Kidney (tissue), 14 donors: ENCODE data around the gene DNAI4. TPM values are rescaled to one million over a fixed set of nuclear protein-coding genes. Genes with fewer than 3 reads are reported as not detected.

Experiments used
- DNase-seq, 5 donors: peaks; one replicate each; pipeline ENCODE4 v3.0.0-alpha.2; 2013 to 2020
- FAIRE-seq: peaks from 2 replicates; lab custom pipeline; 2012; peaks lifted over from hg19 to GRCh38; lab: Jason Lieb, UNC
- H3K27ac ChIP-seq, 2 donors: one replicate each; pipeline ENCODE4 v1.7.0; 2013; ENCODE audit warnings: low read depth in 2 of 2, low read length in 2 of 2, inconsistent platforms in 1 of 2
- H3K27me3 ChIP-seq: one replicate; pipeline ENCODE4 v1.7.1; 2013; ENCODE audit warnings: low read length, inconsistent platforms; ENCODE audit not compliant: control insufficient read depth, insufficient read depth
- H3K36me3 ChIP-seq, 3 donors: one replicate each; pipeline versions ENCODE4 v1.7.0 to v1.7.1; 2013; ENCODE audit warnings: low read length in 3 of 3, control low read depth in 1 of 3, inconsistent platforms in 1 of 3; ENCODE audit not compliant: insufficient read depth in 3 of 3, control insufficient read depth in 2 of 3
- H3K4me1 ChIP-seq, 3 donors: one replicate each; pipeline versions ENCODE4 v1.7.0 to v1.7.1; 2013; ENCODE audit warnings: low read length in 3 of 3, inconsistent platforms in 1 of 3, low read depth in 1 of 3; ENCODE audit not compliant: control insufficient read depth in 2 of 3, insufficient read depth in 2 of 3
- H3K4me3 ChIP-seq, 3 donors: one replicate each; pipeline versions ENCODE4 v1.7.0 to v1.8.1; 2013; ENCODE audit warnings: low read length in 3 of 3, control low read depth in 1 of 3, inconsistent platforms in 1 of 3
- H3K9ac ChIP-seq, 3 donors: one replicate each; pipeline versions ENCODE4 v1.7.0 to v1.7.1; 2013; ENCODE audit warnings: low read length in 3 of 3, control low read depth in 1 of 3, inconsistent platforms in 1 of 3
- H3K9me3 ChIP-seq, 3 donors: one replicate each; pipeline versions ENCODE4 v1.7.0 to v1.7.1; 2013; ENCODE audit warnings: low read length in 3 of 3, control low read depth in 1 of 3, inconsistent platforms in 1 of 3; ENCODE audit not compliant: control insufficient read depth in 2 of 3, insufficient read depth in 1 of 3
- CTCF ChIP-seq: IDR thresholded peaks from 3 replicates; pipeline ENCODE4 v1.5.1; 2012; ENCODE audit warnings: mild to moderate bottlenecking, moderate library complexity, borderline replicate concordance; ENCODE audit not compliant: insufficient read depth; ENCODE audit errors: extremely low read depth
- intact Hi-C: fragments of 100-400 bp; cut with DNase I; formaldehyde crosslinking; loops from one replicate; pipeline ENCODE4 v1.11.1; 2022
- polyA plus RNA-seq: library from polyadenylated mRNA; stranded (reverse); fragments of 350-450 nt; fragmentation: Illumina TruSeq; extraction: RNeasy Lipid Tissue Mini Kit (QIAGEN cat#74804); gene quantifications from one replicate; pipeline ENCODE4 v1.2.3, GENCODE V29; 2014; ENCODE audit warnings: low read depth, low replicate concordance; ENCODE audit not compliant: insufficient read depth
- total RNA-seq: library from RNA; stranded (reverse); fragmentation: NEBNext Ultra II Directional; extraction: Animal tissue kit (Norgen Biotek cat#: 25700); gene quantifications from one replicate; pipeline ENCODE4 v1.2.1, GENCODE V29; 2021
- donor health status: control.
- donor health status: control.
- donor health status: control.
- donor health status: control.
- donor health status: control.
- donor health status: DM: yes; HTN: yes; CAD: no.
- donor health status: Normal renal cell carcinoma (clear cell type).

DNAI4 gene
- total and polyA plus RNA-seq, 2 donors from 2014 or later, result 4.1 to 26.8 TPM

- H3K4me3 ChIP-seq, result peak overlapping the region; percentile 65 to 98 (median 85)
- DNase-seq (no peak), FAIRE-seq (no peak)
- intact Hi-C loops, result no loop called here
- peak overlapping the region; percentile 89 to 96 for H3K27ac ChIP-seq
- H3K9ac ChIP-seq, result peak overlapping the region; percentile 45 to 86 (median 63)
- H3K9me3 ChIP-seq, result no peaks in the 10 kb centered on the region
- no peaks in the 10 kb centered on the region for H3K27me3 ChIP-seq
- TF ChIP-seq CTCF, result no peak
- H3K36me3 ChIP-seq, result no peaks in the 10 kb centered on the region
- H3K4me1 ChIP-seq, result peaks cover 0 to 17% (median 8%) of the 10 kb centered on the region in 3 donors
Measured at GRCh38 chr1:66925558-66925910, 878 bp upstream of the DNAI4 start.

- Histone ChIP-seq H3K27ac (no peak overlapping the region), H3K9ac (no peak overlapping the region), H3K27me3 (no peaks in the 10 kb centered on the region), H3K4me1 (peaks cover 0 to 12% (median 8%) of the 10 kb centered on the region in 3 donors), H3K9me3 (no peaks in the 10 kb centered on the region), H3K4me3 (no peak overlapping the region), H3K36me3 (no peaks in the 10 kb centered on the region)
- intact Hi-C loops, result no loop called here
- no peak for FAIRE-seq
- no peak for DNase-seq
- no peak for TF ChIP-seq CTCF
Measured at GRCh38 chr1:66920543-66920942, 4.1 kb downstream of the DNAI4 start.

- H3K36me3 ChIP-seq, result no peaks in the 10 kb centered on the region
- FAIRE-seq, result no peak
- no peak overlapping the region for H3K27ac ChIP-seq
- H3K27me3 ChIP-seq, result no peaks in the 10 kb centered on the region
- no peak overlapping the region for H3K9ac ChIP-seq
- TF ChIP-seq CTCF, result no peak
- no peaks in the 10 kb centered on the region for H3K9me3 ChIP-seq
- H3K4me3 ChIP-seq, result no peak overlapping the region
- H3K4me1 ChIP-seq, result peaks cover 0 to 11% (median 8%) of the 10 kb centered on the region in 3 donors
- intact Hi-C loops, result no loop called here
- no peak for DNase-seq
Measured at GRCh38 chr1:66919828-66920227, 4.8 kb downstream of the DNAI4 start.

- Histone ChIP-seq H3K4me1 (peaks cover 0 to 11% (median 8%) of the 10 kb centered on the region in 3 donors), H3K9me3 (no peaks in the 10 kb centered on the region), H3K27me3 (no peaks in the 10 kb centered on the region), H3K4me3 (no peak overlapping the region), H3K36me3 (no peaks in the 10 kb centered on the region), H3K27ac (no peak overlapping the region), H3K9ac (no peak overlapping the region)
- no peak for TF ChIP-seq CTCF
- DNase-seq, result no peak
- FAIRE-seq, result no peak
- intact Hi-C loops, result no loop called here
Measured at GRCh38 chr1:66919063-66919462, 5.6 kb downstream of the DNAI4 start.
